22Rv1 (cell line): Measurements from ENCODE around the gene C1QBP.

Experiments used
- ZFX ChIP-seq: fragments of 450-650 bp; IDR thresholded peaks from 2 replicates; pipeline ENCODE4 v1.6.1; 2017; ENCODE audit warnings: antibody characterized with exemption, borderline replicate concordance
- TF ChIP-seq, protein P1 (sequence below): fragments of 450-650 bp; IDR thresholded peaks from 2 replicates; pipeline ENCODE4 v1.5.1; 2017; ENCODE audit warnings: mild to moderate bottlenecking

DNA sequence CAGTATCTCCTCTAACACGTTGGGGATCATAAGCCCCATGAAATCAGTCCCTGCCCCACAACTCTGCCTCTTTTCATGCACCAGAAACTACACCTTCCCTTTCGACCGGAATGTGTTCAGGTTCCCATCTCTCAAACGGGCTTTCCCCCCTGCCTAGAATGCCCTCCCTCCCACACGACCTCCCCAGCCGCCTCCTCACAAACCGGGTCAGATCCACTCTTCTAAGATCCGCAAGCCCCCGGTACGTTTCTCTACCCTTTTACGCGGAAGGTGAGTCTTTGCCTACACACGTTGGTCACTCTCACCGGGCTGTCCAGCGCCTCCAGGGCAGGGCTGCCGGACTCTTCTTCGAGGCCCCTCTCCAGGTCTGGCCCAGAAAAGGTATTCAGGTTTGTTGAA is 29.1 kb upstream of the C1QBP start:
- TF ChIP-seq, protein P1, sequence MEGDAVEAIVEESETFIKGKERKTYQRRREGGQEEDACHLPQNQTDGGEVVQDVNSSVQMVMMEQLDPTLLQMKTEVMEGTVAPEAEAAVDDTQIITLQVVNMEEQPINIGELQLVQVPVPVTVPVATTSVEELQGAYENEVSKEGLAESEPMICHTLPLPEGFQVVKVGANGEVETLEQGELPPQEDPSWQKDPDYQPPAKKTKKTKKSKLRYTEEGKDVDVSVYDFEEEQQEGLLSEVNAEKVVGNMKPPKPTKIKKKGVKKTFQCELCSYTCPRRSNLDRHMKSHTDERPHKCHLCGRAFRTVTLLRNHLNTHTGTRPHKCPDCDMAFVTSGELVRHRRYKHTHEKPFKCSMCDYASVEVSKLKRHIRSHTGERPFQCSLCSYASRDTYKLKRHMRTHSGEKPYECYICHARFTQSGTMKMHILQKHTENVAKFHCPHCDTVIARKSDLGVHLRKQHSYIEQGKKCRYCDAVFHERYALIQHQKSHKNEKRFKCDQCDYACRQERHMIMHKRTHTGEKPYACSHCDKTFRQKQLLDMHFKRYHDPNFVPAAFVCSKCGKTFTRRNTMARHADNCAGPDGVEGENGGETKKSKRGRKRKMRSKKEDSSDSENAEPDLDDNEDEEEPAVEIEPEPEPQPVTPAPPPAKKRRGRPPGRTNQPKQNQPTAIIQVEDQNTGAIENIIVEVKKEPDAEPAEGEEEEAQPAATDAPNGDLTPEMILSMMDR, result no peak
- TF ChIP-seq ZFX, result no peak
